ENCODE results near the gene SLC26A1. TPM values are rescaled to one million over a fixed set of nuclear protein-coding genes. Genes with fewer than 3 reads are reported as not detected.

Gene SLC26A1, protein sequence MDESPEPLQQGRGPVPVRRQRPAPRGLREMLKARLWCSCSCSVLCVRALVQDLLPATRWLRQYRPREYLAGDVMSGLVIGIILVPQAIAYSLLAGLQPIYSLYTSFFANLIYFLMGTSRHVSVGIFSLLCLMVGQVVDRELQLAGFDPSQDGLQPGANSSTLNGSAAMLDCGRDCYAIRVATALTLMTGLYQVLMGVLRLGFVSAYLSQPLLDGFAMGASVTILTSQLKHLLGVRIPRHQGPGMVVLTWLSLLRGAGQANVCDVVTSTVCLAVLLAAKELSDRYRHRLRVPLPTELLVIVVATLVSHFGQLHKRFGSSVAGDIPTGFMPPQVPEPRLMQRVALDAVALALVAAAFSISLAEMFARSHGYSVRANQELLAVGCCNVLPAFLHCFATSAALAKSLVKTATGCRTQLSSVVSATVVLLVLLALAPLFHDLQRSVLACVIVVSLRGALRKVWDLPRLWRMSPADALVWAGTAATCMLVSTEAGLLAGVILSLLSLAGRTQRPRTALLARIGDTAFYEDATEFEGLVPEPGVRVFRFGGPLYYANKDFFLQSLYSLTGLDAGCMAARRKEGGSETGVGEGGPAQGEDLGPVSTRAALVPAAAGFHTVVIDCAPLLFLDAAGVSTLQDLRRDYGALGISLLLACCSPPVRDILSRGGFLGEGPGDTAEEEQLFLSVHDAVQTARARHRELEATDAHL
- total RNA-seq, result not detected in 2 replicates

DNA sequence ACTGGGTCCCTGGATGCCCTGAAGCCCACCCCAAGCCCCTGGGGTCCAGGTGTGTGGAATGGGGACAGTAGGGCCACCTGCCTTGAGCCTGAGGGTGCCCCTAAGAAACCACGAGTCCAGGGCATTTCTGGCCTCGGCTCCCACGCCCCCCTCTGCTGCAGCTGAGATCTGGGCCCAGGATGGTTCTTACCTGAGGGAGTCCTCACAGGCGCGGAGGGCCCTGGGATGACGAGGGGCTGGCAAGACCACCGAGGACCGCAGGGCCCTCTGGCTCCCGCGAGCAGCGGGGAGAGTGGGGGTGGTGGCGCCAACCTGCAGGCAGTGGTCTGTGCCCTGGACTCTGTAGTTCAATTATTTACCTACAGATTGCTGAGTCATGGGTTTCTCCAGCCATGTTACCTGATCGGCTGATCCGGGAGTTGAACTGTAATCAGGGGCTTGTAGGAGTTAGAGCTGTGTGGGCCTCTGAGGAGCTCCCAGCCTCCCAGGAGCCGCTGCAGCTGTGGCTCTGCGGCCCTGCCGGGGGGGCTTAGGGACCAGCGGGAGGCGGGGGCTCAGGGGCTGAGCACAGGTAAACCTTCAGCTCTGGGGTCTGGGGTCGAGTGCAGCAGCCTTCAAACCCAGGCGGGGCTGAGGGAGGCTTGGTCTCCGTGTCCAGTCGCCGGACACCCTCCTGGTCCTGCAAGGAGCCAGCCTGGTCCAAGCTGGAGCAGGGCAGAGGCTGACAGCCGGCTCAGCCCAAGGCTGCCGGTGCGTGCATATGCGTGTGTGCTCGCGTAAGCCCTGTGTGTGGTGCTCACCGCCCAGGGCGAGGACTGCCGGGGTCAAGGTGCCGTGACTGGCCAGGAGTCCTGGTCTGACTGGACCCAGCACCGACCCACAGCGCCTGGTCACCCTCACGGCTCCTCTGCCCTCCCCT, at the start of gene SLC26A1:
TSS of gene SLC26A1 (minus strand) at position 294 of the 919 bp plus-strand sequence. CDS start 1,701 bp downstream, outside the sequence.

GRCh38 chr4:1011022-1011665, 17.9 kb upstream of the SLC26A1 start, which contains the start of gene FGFRL1:
TSS of gene FGFRL1 (plus strand) at chr4:1011626. CDS start at chr4:1012486, 860 bp downstream.

GRCh38 chr4:986879-987623, 6.2 kb downstream of the SLC26A1 start, which contains the start of gene IDUA:
TSS of gene IDUA (plus strand) at chr4:987044. CDS start at chr4:987085, 41 bp downstream.

DNA sequence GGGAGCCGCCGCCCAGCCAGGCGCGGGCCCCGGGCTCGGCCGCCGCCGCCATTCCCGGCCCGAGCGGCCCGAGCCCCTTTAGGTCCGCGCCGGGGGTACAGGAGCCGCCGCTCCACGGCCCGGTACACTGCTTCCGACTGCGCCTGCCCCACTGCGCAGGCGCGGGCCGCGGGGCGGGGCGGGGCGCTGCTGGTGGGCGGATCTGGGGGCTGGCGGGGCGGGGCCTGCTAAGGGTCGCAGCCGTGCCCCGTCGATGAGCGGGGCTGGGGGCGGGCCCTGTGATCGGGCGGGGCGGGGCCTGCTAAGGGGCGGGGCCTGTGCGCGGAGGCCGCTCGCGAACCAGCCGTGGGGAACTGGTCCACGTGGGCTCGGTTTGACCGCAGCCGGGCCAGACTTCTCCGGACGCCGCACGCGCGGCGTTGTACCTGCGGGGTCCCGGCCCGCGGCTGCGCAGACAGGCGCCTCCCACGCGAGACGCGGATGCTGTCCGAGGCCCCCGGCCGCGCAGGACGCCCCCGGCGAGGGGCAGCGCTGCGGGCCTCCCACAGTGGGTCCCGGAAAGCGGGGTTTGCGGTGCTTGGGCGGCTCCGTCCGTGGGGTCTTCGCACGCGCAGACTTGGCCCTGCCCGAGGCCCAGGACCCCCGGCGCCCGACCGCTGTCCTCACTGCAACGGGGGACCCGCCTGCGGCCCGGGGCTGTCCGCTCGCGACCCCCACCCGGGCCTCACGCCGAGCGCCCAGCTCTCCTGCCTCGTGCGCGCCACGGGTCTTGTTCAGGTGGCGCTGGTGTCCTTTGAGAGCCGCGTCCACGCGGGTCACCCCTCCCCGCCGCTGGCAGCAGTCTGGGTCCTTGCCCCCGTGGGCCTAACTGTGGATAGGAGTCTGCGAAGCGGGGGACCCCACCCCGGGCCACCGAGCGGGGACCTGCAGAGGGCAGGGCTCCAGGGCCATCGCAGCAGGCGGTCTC, 19.5 kb downstream of the SLC26A1 start, which contains the start of gene DGKQ:
TSS of gene DGKQ (minus strand) at position 139 of the 967 bp plus-strand sequence. CDS start at position 52, 87 bp downstream.

Other genes with a start within 250 kb of the SLC26A1 start
- gene CPLX1, start 167.3 kb downstream of the SLC26A1 start, total RNA-seq, result 0.24 TPM in 1 of 2 replicates, not detected in the other
- 64.1 and 77.5 TPM in 2 replicates for gene GAK, start 61.1 kb downstream of the SLC26A1 start, total RNA-seq
- 11.0 and 33.9 TPM in 2 replicates for gene TMEM175, start 60.9 kb downstream of the SLC26A1 start, total RNA-seq
- gene DGKQ, start 19.8 kb downstream of the SLC26A1 start, total RNA-seq, result 8.7 and 11.4 TPM in 2 replicates
- 3.7 and 7.2 TPM in 2 replicates for gene IDUA, start 6.4 kb downstream of the SLC26A1 start, total RNA-seq
- 33.1 and 34.7 TPM in 2 replicates for gene FGFRL1, start 18.2 kb upstream of the SLC26A1 start, total RNA-seq
- not detected in 2 replicates for gene RNF212, start 120.2 kb upstream of the SLC26A1 start, total RNA-seq
- gene SPON2, start 179.2 kb upstream of the SLC26A1 start, total RNA-seq, result 194 and 850 TPM in 2 replicates